Measurements from ENCODE around the gene NME8.

DNA sequence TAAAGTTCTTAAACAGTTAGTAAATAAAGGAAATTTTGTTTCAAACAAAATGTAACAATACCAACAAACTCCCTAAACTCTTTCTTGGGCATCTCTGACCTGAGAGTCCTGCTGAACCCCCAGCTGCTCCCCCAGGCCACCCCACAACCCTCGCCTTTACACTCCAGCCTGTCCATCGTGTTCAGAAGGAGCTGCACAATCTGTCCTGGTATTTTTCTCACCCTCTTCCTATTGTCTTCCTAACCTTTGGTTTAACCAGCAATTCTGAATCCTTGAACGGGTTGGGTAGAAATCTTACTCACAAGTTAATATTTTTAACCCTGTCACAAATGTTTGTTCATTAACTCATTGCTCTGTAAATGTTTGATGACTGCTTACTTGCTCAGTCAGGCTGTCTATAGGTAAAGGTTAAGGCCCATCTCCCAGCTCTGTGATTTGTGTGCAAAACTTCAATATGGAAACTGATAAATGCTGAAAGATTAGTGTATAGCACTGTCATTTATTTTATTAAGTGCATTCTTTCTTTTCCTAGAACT lies 51.4 kb downstream of the NME8 start:
- TF ChIP-seq, protein P1, sequence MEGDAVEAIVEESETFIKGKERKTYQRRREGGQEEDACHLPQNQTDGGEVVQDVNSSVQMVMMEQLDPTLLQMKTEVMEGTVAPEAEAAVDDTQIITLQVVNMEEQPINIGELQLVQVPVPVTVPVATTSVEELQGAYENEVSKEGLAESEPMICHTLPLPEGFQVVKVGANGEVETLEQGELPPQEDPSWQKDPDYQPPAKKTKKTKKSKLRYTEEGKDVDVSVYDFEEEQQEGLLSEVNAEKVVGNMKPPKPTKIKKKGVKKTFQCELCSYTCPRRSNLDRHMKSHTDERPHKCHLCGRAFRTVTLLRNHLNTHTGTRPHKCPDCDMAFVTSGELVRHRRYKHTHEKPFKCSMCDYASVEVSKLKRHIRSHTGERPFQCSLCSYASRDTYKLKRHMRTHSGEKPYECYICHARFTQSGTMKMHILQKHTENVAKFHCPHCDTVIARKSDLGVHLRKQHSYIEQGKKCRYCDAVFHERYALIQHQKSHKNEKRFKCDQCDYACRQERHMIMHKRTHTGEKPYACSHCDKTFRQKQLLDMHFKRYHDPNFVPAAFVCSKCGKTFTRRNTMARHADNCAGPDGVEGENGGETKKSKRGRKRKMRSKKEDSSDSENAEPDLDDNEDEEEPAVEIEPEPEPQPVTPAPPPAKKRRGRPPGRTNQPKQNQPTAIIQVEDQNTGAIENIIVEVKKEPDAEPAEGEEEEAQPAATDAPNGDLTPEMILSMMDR (IDR thresholded peaks at IDR 0.05) = no peak
- no peak for TF ChIP-seq POLR2A (IDR thresholded peaks at IDR 0.05)

All from uterus (tissue), 2 donors.